ENCODE results near the gene ARF4.
"Not testable (repeated sequence)": the region's sequence is repeated elsewhere in the genome, so short reads cannot be mapped to it uniquely, and the experiment has no call there.

The ARF4 gene

DNA sequence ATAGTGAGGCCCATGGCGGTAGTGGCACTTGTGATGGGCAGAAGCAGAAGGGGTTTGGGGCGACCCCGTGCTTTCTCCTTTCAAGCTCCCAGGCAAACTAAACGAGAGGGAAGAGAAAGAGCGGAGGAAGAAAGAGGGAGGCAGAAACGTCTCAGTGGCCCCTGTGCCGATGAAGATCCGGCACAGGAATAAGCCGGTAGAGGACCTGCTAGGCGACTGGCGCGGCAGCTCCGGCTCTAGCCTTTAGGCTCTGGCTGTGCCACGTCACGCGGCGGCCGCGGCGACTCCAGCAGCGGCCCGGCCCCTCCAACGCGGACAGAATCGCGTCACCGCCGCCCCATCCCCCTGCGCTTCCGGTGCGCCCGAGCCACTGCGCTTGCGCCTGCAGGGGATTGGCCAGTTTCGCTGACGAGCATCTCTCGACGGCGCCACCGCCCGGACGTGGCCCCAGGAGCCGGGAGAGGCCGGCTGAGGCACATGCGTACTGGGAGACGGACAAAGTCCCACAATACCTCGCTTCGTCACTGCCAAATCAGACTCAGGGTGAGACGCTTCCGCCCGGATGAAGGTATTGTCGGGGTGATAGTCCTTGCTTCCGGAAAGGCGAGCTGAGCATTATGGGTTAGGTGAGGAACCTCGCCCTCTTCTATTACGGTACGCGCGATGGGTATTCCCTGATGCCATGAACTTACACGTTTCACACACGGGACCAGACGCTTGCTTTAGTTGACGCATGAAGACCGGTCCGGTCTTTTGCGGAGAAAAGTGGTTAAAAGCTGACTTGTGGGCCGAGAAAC, at the start of gene ARF4:
Gene ARF4 (minus strand): TSS at position 218 of the 797 bp plus-strand sequence. CDS start 204 bp downstream, at position 14.
- peak; percentile 61 for DNase-seq (ENCODE audit: low spot score)

DNA sequence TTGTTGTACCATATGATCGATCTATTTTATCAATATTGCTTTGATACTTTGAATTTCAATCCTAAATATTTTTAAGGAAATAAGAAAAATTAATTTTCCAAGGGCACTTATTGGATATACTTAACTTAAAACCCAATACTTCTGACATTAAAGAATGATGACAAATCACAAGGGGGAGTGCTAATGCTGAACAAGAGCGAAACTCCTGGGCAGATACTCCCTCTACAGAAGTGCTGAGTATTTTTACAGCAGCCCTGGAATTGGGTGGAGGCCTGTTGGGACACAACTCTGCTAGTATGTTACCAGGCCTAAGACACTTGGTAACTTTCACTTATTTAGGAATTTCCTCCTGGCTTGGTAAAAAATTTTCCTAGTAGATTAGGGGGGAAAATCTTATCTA, 49.6 kb upstream of the ARF4 start:
- DNase-seq (ENCODE audit: low spot score), result no peak

DNA sequence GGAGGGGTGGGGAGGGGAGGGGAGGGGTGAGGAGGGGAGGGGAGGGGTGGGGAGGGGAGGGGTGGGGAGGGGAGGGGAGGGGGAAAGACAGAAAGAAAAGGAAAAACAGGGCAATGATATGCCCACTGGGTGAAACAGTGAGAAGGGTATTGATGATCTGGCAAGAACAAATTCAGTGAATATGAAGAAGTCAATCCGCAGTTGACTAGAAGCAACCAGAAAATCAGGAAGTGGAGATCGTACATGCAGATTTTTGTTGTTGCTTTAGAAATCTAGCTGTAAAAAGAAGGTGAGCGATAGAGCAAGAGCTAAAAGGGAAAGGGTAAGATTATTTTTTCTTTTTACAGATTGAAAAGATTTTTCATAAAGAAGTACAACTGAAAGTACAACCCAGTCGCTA, 47.6 kb upstream of the ARF4 start:
- no peak for DNase-seq (ENCODE audit: low spot score)

DNA sequence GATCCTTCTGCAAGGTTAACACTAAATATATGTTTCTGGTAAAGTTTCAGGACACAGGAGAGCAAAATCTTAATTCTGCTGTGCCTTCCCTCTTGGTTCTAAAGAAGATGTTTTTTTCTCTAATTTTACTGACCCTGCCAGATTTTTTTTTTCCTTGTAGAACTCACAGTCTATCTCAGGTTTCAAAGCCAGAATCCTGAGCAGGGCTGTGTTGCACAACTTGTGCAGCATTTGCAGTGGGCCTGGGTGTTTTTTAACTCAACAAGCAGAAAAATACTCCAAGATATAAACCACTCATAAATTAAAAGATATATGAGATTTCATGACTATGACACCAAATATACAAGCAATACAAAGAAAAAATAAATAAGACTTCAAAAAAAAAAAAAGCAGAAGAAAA, 40.2 kb upstream of the ARF4 start:
- no peak for DNase-seq (ENCODE audit: low spot score)

DNA sequence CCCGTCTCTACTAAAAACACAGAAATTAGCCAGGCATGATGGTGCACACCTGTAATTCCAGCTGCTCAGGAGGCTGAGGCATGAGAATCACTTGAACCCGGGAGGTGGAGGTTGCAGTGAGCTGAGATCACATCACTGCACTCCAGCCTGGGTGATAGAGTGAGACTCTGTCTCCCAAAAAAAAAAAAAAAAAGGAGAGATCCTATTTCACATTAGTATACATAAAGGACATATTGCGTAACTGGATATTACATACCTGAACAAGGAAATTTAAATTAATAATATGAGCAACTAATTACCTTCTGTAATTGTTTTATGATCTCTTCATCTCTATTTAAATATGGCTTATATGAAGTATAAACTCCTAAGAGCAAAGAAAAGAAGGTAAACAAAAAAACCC, 37.1 kb upstream of the ARF4 start:
- not testable (repeated sequence) for DNase-seq (ENCODE audit: low spot score)

DNA sequence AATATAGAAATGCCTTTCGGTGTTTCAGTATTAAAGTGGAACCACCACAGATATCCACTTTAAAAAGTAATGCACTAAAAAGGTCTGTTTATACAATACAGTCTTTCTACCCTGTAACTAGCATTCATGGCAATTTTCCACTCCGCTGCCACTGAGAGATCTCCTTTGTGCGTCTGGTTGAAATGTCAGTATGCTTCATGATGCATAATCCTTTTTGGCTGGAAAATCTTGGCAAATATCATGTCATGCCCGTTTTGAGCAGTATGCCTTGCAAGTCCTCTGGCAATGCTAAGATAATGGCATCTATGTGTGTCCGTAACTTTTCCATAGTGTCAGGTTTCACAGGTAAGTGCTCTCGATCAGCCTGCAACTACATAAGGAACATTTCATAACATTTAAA, 30.8 kb upstream of the ARF4 start:
- DNase-seq (ENCODE audit: low spot score), result no peak

DNA sequence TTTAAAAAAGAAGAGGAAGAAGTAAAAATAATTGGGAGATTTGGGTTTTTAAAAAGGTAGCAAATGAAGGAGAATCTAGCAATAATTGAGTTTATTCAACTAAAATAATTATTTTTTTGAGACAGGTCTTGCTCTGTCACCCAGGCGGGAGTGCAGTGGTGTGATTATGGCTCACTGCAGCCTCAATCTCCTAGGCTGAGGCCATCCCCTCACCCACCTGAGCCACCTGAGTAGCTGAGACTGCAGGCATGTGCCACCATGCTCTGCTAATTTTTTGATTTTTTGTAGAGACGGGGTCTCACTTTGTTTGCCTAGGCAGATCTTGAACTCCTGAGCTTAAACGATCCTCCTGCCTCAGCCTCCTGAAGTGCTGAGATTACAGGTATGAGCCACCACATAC, 27.7 kb upstream of the ARF4 start:
- no peak for DNase-seq (ENCODE audit: low spot score)

DNA sequence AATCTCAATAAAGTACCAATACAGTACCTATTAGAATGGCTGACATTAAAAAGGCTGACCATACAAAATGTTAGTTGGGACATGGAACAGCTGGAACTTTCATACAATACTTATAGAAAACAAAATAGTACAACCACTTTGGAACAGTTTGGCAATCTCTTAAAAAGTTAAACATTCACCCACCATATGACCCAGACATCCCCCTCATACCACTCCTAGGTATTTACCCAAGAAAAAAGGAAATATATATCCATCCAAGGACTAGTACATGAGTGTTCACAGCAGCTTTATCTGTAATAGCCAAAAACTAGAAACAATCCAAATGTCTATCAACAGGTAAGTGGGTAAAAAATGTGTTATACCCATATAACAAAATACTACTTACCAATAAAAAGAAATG, 25.2 kb upstream of the ARF4 start:
- no peak for DNase-seq (ENCODE audit: low spot score)

DNA sequence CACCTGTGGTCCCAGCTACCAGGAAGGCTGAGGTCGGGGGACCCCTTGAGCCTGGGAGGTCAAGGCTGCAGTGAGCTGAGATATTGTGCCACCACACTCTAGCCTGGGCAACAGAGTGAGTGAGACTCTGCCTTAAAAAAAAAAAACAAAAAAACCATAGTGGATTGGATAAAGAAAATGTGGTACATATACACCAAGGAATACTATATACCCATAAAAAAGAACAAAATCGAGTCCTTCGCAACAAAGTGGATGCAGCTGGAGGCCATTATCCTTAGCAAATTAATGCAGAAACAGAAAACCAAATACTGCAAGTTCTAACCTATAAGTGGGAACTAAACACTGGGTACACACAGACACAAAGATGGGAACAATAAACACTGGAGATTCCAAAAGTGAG, 20.6 kb upstream of the ARF4 start:
- no peak for DNase-seq (ENCODE audit: low spot score)

DNA sequence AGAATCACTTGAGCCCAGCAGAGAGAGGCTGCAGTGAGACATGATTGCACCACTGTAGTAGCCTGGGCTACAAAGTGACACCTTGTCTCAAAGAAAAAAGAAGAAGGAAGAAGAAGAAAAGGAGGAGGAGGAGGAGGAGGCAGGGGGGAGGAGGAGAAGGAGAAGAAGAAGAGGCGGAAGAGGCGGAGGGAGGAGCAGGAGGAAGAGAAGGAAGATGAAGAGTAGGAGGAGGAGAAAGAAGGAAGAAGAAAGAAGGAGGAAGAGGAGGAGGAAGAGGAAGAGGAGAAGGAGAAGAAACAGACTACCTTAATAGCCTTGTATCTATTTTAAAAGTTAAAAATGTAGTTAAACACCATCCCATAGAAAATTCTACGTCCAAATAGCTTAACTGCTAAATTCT, 19.1 kb upstream of the ARF4 start:
- DNase-seq (ENCODE audit: low spot score), result no peak

DNA sequence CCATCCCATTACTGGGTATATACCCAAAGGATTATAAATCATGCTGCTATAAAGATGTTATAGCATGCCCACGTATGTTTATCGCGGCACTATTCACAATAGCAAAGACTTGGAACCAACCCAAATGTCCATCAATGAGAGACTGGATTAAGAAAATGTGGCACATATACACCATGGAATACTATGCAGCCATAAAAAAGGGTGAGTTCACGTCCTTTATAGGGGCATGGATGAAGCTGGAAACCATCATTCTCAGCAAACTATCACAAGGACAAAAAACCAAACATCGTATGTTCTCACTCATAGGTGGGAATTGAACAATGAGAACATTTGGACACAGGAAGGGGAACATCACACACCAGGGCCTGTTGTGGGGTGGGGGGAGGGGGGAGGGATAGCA, 14.7 kb upstream of the ARF4 start:
- DNase-seq (ENCODE audit: low spot score), result not testable (repeated sequence)

DNA sequence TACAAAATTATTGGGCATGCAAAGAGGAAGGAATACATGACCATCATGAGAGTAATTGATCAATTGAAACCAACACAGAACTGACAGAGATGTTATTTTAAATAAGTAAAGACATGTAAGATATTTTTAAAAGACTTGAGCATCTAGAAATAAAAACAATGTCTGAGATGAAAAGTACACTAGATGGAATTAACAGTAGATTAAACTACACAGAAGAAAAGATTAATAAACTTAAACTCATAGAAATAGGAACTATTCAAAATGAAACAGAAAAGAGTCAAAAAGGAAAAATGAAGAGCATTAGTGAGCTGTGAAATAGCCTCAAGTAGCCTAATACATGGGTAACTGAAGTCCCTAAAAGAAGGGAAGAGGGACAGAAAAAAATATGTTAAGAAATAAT, 8.5 kb upstream of the ARF4 start:
- no peak for DNase-seq (ENCODE audit: low spot score)

DNA sequence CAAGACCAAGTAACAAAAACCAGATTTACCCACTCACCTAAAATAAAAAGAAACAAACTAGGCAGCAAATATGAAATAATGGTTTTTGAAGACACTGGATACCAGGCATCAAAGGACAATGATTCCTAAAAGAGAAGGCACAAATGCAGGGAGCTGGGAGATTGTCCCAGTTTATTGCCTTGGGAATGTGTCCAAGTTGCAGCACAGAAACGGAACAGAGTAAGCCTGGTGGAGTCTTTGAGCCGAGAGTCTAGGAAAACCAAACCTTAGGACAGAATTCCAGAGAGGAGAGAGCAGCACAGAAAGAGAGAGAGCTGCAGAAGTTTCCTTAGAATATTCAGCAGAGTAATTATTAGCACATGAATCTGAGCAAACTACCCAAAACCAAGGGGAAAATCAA, 7.8 kb upstream of the ARF4 start:
- no peak for DNase-seq (ENCODE audit: low spot score)

DNA sequence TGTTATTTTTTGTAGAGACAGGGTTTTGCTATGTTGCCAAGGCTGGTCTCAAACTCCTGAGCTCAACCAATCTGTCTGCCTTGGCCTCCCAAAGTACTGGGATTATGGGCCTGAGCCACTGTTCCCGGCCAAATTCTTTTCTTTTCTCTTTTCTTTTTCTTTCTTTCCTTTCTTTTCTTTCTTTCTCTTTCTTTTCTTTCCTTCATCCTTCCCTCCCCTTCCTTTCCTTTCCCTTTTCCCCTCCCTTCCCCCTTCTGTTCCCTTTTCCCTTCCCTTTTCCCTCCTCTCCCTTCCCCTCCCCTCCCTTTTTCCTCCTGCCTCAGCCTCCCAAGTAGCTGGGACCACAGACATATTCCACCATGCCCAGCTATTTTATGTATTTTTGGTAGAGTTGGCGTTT, 3.1 kb upstream of the ARF4 start:
- no peak for DNase-seq (ENCODE audit: low spot score)

DNA sequence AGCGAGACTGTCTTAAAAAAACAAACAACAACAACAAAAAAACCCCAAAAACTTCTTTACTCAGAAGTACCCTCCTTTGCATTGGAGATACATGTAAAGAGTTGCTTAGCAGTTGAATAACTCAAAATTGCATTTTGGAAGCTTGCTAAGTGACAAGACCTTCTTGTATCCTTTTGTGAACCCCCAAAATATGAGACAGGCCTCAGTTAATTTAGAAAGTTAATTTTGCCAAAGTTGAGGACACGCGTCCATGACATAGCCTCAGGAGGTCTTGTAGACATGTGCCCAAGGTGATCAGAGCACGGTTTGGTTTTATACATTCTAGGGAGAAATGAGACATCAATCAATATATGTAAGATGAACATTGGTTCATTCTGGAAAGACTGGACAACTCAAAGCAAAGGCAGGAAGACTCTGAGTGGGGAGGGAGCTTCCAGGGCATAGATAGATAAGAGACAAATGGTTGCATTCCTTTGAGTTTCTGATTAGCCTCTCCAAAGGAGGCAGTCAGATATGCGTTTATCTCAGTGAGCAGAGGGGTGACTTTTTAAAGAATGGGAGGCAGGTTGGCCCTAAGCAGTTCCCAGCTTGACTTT, 1.7 kb upstream of the ARF4 start:
- no peak for DNase-seq (ENCODE audit: low spot score)

DNA sequence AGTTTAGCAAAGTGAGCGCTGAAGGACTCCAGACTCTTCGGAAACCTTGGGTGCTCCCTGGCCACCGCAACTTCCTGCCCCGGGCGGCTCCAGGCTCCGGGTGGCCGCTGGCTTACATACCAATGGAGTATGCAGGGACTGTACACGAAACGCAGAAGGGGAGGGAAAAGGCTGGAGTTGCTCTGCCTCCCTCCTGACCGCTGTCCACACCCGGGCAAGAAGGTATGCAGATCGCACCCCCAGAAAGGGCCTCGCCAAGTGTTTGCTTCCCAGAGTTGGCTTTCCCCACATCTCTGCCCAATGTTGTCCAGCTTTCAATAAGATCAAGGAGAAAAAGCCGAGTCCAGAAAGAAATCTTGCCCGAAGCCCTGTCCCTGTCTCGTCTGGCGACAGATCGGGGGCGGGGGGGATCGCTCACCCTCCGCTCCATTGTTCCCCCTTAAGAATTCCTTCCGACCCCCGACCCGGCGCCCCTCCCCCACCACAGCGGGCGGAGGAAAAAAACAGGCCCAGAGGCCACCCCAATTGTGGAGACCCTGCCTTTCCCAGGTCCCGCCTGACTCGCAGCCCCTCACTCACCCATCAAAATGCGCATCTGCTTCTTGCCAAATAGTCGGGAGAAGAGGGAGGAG, 533 bp downstream of the ARF4 start:
- peak; percentile 19 for DNase-seq (ENCODE audit: low spot score)

DNA sequence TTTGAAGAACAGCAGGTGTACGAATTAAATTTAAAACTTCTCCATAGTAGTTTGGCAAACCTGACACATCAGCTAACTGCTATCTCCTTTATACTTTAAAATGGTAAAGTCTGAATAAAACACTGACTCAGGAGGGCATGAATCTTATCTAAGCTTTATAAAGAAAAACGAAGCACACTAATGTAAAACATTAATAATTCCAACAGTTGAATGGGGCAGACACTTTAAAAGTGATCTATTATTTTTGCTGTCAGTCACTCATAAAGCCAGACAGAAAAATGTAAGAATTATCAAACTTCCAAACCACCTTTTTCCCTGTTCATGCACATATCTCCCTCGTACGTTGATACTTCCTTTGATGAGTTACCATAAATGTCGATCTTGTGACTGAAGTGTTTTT, 2.6 kb downstream of the ARF4 start:
- no peak for DNase-seq (ENCODE audit: low spot score)

DNA sequence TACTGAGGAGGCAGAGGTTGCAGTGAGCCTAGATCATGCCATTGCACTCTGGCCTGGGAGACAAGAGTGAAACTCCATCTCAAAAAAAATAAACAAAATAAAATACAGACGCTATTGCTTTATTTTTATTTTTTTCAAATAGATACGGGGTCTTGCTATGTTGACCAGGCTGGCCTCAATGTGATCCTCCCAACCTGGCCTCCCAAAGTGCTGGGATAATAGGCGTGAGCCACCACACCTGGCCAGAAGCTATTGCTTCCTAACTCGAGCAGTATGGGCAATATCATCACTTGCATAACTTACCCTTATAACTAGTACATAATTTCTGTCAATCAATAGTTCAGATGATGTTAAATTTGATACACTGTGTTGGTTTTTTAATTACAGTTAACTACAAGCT, 3.0 kb downstream of the ARF4 start:
- no peak for DNase-seq (ENCODE audit: low spot score)

DNA sequence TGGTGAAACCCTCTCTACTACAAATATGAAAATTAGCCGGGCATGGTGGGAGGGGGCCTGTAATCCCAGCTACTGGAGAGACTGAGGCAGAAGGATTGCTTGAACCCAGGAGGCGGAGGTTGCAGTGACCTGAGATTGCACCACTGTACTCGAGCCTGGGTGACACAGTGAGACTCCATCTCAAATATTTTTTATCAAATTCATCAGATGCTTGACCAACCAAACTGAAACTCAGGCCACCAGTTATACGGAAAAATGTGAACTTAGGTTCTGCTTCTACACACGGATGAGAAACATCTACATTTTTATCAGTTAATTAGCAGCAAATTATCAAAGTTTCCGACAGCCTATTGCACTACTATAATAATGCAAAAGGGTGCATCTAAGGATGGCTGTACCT, 4.8 kb downstream of the ARF4 start:
- no peak for DNase-seq (ENCODE audit: low spot score)

DNA sequence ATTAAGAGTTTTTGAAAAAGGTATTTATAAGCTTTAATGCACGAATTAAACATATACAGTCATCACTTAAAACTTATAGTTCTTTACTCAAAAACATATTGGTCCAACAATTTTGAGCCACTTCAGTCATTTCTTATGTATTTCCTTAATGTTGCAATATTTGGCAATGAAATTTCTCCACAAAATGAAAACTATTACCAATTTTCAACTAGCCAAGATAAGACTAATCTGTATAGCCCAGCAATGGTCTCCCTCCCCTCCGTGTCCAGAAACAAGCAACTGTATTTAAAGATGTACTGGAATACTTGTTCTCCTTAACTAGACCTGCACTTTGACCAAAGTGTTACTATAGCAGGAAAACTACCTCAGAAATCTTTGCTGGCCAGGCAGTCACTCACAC, 9.2 kb downstream of the ARF4 start:
- DNase-seq (ENCODE audit: low spot score), result no peak

DNA sequence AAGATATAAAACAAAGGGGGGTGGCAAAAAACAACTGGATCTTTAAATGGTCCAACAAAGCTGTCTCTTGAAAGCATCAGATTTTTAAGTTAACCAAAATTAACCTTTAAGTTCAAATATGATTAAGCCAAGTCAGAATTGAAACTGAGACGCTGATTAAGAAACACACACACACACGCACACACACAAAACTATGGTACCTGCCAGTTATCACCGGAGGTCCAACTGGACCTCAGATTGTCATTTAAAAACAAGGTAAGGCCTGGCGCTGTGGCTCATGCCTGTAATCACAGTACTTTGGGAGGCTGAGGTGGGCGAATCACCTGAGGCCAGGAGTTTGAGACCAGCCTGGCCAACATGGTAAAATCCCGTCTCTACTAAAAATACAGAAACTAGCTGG, 10.4 kb downstream of the ARF4 start:
- no peak for DNase-seq (ENCODE audit: low spot score)

DNA sequence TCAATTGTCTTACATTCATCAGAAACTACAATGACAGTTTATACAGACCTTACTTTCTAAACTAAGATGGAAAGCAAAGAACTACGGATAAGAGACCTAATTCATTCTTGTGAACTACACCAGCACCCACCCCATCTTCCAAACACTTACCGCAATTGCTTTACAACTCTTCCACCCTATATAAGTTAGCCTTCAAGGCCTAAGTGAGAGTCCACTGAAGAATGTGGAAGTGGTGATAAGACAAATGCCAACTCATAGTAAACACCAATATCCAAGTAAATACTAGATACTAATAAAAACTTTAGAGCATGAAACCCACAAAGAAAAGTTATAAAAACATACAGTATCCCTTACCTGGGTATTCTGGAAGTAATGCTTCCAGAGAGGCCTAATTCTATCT, 13.6 kb downstream of the ARF4 start:
- DNase-seq (ENCODE audit: low spot score), result no peak

DNA sequence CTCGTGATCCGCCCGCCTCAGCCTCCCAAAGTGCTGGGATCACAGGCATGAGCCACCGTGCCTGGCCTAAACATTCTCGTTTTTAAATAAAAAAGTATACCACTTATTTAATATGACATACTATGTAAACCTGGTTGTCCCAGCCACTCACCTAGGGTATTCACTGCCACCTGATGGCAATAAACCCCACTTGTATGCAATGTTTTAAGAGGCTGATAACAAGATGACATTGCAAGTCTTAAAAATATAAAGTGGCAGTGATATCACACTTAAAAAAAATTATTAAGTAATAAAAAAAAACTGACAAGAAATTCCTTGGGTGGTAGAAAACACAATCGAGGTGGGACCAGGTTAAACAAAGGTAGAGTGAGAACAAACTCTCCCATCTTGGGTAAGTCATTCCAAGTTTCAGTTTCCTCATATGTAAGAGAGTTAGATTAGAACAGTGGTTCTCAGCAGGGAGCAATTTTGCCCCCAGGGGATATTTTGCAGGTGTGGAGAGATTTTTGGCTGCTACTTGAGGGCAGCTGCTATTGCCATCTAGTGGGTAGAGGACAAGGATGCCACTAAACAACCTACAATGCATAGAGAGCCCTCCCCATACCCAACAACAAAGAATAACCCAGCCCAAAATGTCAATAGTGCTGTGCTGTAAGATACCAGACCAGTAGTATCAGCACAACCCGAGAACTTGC, 14.5 kb downstream of the ARF4 start:
- DNase-seq (ENCODE audit: low spot score), result no peak
